Measurements from ENCODE around the gene SMOC2. TPM values are rescaled to one million over a fixed set of nuclear protein-coding genes. Genes with fewer than 3 reads are reported as not detected.

The SMOC2 gene
- total RNA-seq, 6 experiments from 2014 or later = 0.42 to 3.5 (median 1.2) TPM

DNA sequence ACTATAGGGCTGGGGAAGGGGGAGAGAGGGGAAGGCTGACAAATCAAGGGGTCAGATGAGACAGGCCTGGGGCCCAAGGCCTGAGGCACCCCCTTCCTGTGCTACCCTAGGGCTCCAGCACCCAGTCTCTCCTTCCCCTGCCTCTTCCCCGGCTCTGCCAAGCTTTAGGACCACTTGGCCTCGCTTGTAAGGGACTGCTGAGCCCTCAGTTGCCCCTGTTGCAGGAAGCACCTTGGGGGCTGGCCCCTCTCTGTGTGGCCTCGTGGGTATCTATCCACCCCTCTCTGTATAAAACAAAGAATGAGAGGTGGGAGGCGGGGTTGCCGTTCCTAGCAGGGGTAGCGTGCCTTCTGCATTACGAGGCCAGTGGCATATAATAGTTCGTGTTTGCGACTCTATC, 21.4 kb upstream of the SMOC2 start:
- Histone ChIP-seq H3K4me3 (no peak overlapping the region), H3K27me3 (no peaks in the 10 kb centered on the region), H3K4me1 (no peaks in the 10 kb centered on the region), H3K27ac (no peak overlapping the region), H3K36me3 (no peaks in the 10 kb centered on the region), H3K9me3 (no peaks in the 10 kb centered on the region)
- no peak for ATAC-seq
- 68% methylated on average over 6 of the region's 9 CpGs for WGBS (ENCODE audit: insufficient coverage, low coverage, low lambda C conversion rate, missing lambda C conversion rate)
- TF ChIP-seq, protein P1, sequence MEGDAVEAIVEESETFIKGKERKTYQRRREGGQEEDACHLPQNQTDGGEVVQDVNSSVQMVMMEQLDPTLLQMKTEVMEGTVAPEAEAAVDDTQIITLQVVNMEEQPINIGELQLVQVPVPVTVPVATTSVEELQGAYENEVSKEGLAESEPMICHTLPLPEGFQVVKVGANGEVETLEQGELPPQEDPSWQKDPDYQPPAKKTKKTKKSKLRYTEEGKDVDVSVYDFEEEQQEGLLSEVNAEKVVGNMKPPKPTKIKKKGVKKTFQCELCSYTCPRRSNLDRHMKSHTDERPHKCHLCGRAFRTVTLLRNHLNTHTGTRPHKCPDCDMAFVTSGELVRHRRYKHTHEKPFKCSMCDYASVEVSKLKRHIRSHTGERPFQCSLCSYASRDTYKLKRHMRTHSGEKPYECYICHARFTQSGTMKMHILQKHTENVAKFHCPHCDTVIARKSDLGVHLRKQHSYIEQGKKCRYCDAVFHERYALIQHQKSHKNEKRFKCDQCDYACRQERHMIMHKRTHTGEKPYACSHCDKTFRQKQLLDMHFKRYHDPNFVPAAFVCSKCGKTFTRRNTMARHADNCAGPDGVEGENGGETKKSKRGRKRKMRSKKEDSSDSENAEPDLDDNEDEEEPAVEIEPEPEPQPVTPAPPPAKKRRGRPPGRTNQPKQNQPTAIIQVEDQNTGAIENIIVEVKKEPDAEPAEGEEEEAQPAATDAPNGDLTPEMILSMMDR (IDR thresholded peaks at IDR 0.05) = no peak
- no peak for TF ChIP-seq POLR2A (IDR thresholded peaks at IDR 0.05)
- intact Hi-C loops (cut with DNase I) = no loop called here
- DNase-seq = no peak

DNA sequence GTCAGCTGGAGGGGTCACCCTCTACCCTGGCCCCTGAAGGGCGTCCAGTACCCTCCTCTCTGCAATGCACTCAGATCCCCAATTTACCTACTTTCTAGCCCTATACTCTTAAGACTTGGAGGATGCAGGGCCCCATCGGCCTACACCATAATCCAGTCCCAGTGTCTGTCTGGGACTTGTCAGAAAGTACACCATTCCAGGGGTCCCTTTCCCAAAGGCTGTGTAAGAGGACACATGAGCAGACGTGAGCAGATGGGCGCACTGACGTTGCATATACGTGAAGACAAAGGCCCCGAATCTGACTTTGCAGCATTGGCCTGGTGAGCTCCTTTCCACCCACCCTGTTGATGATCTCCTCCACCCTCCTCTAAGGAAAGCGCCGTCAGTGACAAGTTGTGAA, 20.9 kb upstream of the SMOC2 start:
- no peak for TF ChIP-seq POLR2A (IDR thresholded peaks at IDR 0.05)
- TF ChIP-seq, protein P1 (IDR thresholded peaks at IDR 0.05) = no peak
- Histone ChIP-seq H3K27me3 (no peaks in the 10 kb centered on the region), H3K36me3 (no peaks in the 10 kb centered on the region), H3K4me3 (no peak overlapping the region), H3K9me3 (no peaks in the 10 kb centered on the region), H3K4me1 (no peaks in the 10 kb centered on the region), H3K27ac (no peak overlapping the region)
- WGBS (ENCODE audit: insufficient coverage, low coverage, low lambda C conversion rate, missing lambda C conversion rate) = 76% methylated on average over 5 of the region's 9 CpGs
- ATAC-seq (no peak), DNase-seq (no peak)
- intact Hi-C loops (cut with DNase I) = no loop called here

DNA sequence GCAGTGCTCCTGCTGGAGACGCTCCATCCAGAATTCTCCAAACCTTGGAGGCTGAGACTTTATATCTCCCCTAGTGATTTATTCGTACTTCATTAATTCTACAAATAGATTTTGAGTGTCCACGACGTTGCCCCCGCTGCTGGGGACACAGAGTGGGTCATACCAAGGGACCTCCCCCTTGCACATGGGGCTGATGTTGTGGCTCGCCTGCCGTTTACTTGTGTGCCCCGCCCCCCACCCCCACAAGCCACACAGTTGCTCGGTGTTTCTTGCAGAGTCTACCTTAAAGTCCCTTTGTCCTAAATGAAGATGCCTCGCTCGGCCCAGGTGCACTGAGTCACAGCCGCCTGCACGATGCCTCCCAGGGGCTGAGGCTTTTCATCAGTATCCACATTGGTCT, 20.3 kb upstream of the SMOC2 start:
- no peaks in the 10 kb centered on the region for H3K27me3 ChIP-seq
- no peak overlapping the region for H3K4me3 ChIP-seq
- no peak overlapping the region for H3K27ac ChIP-seq
- ATAC-seq = no peak
- TF ChIP-seq, protein P1 (IDR thresholded peaks at IDR 0.05) = no peak
- no peak for TF ChIP-seq POLR2A (IDR thresholded peaks at IDR 0.05)
- WGBS (ENCODE audit: insufficient coverage, low coverage, low lambda C conversion rate, missing lambda C conversion rate) = 58% methylated on average over 9 of the region's 13 CpGs
- intact Hi-C loops (cut with DNase I) = no loop called here
- H3K36me3 ChIP-seq = no peaks in the 10 kb centered on the region
- DNase-seq = no peak
- no peaks in the 10 kb centered on the region for H3K4me1 ChIP-seq
- no peaks in the 10 kb centered on the region for H3K9me3 ChIP-seq

DNA sequence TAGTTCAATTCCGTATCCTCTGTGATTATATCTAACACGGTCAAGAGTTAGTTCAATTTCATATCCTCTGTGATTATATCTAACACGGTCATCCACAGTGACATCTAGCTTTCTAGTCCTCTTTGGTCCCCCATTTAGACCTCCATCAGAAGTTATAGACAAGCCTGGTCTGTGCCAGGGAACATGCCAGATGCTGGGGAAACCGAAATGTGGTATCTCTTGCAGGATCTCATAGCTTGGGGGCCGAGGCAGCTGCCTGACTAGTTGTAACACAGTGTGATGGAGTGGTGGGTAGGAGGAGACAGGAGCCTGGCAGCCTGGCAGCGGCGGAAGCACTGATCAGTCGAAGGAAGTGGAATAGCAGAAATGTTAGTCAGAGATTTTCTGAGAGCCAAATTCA, 13.8 kb upstream of the SMOC2 start:
- Histone ChIP-seq H3K27me3 (no peaks in the 10 kb centered on the region), H3K4me1 (no peaks in the 10 kb centered on the region), H3K36me3 (no peaks in the 10 kb centered on the region), H3K9me3 (no peaks in the 10 kb centered on the region), H3K4me3 (no peak overlapping the region), H3K27ac (no peak overlapping the region)
- WGBS (ENCODE audit: insufficient coverage, low coverage, low lambda C conversion rate, missing lambda C conversion rate) = 70% methylated on average over 8 of the region's 8 CpGs
- TF ChIP-seq, protein P1 (IDR thresholded peaks at IDR 0.05) = no peak
- TF ChIP-seq POLR2A (IDR thresholded peaks at IDR 0.05) = no peak
- no peak for ATAC-seq
- intact Hi-C loops (cut with DNase I) = no loop called here
- DNase-seq = no peak
